Measurements from ENCODE around the gene GSTM3. TPM values are rescaled to one million over a fixed set of nuclear protein-coding genes. Genes with fewer than 3 reads are reported as not detected.
"Not testable (repeated sequence)": the region's sequence is repeated elsewhere in the genome, so short reads cannot be mapped to it uniquely, and the experiment has no call there.

GSTM3 gene
- total RNA-seq, 1 donor from 2014 or later: 29.7 TPM

DNA sequence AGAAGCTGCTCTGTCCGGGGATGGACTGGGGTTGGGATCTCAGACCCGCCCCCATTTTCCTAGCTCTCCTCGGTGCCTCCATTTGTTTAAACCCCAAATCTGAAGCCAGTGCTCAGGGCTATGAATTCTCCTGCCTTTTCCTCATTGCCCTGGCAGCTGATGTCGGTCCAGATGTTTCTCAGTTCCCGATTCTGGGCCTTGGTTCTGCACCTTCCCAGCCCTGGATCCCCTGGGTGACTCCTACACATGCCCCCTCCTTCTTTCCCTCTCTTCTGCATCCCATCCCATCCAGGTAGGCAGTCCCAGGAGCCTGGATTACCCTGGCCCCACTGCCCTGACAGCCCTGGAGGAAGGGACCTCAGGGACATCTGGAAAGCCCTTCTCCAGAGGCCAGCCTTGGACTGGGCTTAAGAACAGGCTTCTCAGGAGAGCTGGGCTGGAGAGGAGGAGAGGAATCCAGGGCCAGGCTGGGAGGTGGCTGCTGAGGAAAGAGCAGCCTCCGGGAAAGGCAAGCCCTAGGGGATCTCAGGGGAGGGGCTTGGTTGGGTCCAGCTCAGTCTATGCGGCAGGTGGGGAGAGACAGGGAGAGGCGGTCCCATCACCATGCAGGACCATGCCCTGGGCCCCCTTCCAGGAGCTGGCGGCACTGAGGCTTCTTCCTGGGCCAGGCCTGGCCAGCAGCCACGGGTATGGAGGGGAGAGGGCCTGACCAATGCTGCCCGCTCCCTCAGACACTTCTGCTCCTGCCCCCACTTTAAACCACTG is 29.7 kb upstream of the GSTM3 start:
- DNase-seq: peak; percentile 60
- H3K27ac ChIP-seq: no peak overlapping the region
- no peaks in the 10 kb centered on the region for H3K9me3 ChIP-seq
- no peak for ATAC-seq
- TF ChIP-seq, protein P1, sequence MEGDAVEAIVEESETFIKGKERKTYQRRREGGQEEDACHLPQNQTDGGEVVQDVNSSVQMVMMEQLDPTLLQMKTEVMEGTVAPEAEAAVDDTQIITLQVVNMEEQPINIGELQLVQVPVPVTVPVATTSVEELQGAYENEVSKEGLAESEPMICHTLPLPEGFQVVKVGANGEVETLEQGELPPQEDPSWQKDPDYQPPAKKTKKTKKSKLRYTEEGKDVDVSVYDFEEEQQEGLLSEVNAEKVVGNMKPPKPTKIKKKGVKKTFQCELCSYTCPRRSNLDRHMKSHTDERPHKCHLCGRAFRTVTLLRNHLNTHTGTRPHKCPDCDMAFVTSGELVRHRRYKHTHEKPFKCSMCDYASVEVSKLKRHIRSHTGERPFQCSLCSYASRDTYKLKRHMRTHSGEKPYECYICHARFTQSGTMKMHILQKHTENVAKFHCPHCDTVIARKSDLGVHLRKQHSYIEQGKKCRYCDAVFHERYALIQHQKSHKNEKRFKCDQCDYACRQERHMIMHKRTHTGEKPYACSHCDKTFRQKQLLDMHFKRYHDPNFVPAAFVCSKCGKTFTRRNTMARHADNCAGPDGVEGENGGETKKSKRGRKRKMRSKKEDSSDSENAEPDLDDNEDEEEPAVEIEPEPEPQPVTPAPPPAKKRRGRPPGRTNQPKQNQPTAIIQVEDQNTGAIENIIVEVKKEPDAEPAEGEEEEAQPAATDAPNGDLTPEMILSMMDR (IDR thresholded peaks at IDR 0.05): no peak
- H3K27me3 ChIP-seq: no peaks in the 10 kb centered on the region
- H3K36me3 ChIP-seq: no peaks in the 10 kb centered on the region
- intact Hi-C loops (cut with DNase I): loop anchor here (5.0 to 10.0 kb wide), 2 partner anchors 128 to 226 kb away; partner anchors contain the start of gene GNAI3
- no peak overlapping the region for H3K4me3 ChIP-seq
- no peaks in the 10 kb centered on the region for H3K4me1 ChIP-seq

DNA sequence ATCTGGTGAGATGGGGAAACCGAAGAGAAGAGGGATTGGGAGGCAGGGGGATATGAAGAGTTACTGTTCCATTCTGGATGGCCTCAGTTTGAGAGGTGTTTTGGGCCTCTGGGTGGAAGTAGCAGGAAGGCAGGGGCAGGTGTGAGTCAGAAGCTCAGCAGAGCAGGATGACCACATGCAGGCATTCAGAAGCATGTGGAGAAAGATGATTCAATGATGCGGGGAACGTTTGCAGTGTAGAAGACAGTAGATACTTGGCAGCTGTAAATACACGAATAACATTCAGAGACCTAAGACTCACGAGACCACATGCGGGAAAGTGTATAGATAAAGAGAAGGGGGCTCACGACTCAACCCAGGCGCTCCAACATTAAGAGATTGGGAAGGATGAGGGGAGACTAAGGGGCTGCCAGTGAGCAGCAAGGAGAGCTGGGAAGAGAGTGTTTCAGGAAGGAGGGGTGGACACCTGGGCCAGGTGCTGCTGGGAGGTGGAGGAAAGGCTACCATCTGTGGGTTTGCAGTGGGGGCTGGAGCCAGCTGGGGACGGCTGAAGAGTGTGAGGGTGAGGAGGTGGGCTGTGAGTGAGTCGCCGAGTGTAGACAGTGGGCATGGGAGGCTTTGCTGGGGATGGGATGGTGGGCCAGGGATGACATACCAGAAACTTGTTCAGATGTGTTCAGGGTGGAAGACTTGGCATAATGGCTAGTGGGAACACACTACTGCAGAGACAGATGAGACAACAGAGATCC is 28.7 kb upstream of the GSTM3 start:
- intact Hi-C loops (cut with DNase I): loop anchor here (5.0 to 10.0 kb wide), 2 partner anchors 127 to 225 kb away; partner anchors contain the start of gene GNAI3
- TF ChIP-seq, protein P1 (IDR thresholded peaks at IDR 0.05): no peak
- ATAC-seq (no peak), DNase-seq (peak; percentile 40)
- Histone ChIP-seq H3K36me3 (no peaks in the 10 kb centered on the region), H3K27me3 (no peaks in the 10 kb centered on the region), H3K27ac (no peak overlapping the region), H3K9me3 (no peaks in the 10 kb centered on the region), H3K4me1 (no peaks in the 10 kb centered on the region), H3K4me3 (no peak overlapping the region)

DNA sequence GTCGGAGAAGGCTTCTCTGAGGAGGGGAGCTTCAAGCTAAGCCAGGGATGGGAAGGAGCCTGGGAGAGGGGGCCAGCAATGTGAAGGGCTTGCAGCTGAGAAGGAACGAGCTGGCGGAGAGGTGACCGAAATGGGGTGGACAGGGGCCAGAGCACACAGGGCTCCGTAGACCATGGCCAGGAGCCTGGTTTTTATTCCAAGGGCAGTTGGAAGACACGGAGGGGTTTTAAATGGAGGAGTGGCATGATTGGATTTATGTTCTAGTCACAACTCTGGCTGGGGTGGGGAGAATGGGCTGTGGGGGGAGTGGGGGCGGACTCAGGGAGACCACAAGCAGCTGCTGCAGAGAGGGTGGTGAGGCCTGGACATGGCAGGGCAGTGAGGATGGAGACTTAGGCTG is 28.0 kb upstream of the GSTM3 start:
- ATAC-seq (no peak), DNase-seq (peak; percentile 37)
- Histone ChIP-seq H3K9me3 (no peaks in the 10 kb centered on the region), H3K36me3 (no peaks in the 10 kb centered on the region), H3K4me3 (no peak overlapping the region), H3K4me1 (no peaks in the 10 kb centered on the region), H3K27me3 (no peaks in the 10 kb centered on the region), H3K27ac (no peak overlapping the region)
- TF ChIP-seq, protein P1 (IDR thresholded peaks at IDR 0.05): no peak
- intact Hi-C loops (cut with DNase I): no loop called here

DNA sequence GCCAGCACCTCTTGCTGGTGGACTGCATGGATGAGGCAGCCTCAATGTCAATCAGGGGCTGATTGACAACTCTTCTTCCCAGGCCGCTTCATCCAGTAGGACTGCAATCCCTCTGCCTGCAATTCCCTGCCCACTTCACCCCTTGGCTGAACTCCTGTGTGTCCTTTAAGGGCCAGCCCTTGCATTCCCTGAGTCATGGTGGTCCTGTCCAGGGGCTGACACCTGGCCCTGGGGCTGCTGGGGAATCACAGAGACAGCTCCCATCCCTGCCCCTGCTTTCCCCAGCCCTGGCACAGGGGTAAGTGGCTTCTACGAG is 27.5 kb upstream of the GSTM3 start:
- peak; percentile 25 for DNase-seq
- peaks cover 2% of the 10 kb centered on the region for H3K4me1 ChIP-seq

DNA sequence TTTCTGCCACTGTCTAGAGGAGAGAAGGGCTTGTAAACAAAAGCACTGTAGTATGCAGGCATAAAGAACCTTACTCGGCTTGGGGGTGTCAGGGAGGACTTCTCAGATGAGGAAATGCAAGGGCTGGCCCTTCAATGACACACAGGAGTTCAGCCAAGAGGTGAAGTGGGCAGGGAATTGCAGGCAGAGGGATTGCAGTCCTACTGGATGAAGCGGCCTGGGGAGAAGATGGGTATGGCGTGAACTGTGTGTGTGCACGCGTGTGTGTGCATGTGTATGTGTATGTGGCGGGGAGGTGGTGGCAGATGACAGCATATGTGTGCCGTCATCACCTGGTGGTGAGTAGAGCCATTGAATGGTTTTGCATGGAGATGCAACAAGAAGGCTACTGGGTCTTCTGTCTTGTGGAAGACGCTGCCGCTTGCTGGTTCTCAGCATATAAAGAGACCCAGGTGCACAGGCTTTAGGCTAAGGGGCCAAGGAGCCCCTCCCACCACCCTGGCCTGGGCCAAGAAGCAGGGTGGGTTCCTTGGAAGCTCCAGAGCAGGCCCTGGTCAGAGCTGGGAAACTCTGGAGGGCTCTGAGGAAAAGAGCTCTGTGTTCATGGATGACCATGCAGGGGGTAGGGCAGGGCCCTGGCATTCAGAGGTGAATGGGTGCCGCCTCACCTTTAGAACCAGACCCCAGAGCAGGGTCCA is 26.9 kb upstream of the GSTM3 start:
- Histone ChIP-seq H3K4me1 (peaks cover 7% of the 10 kb centered on the region), H3K27me3 (no peaks in the 10 kb centered on the region), H3K9me3 (no peaks in the 10 kb centered on the region), H3K36me3 (no peaks in the 10 kb centered on the region), H3K4me3 (no peak overlapping the region), H3K27ac (no peak overlapping the region)
- TF ChIP-seq, protein P1 (IDR thresholded peaks at IDR 0.05): no peak
- DNase-seq (peak; percentile 45), ATAC-seq (no peak)
- intact Hi-C loops (cut with DNase I): no loop called here

More for the DNA sequence above, 27.5 kb upstream of the GSTM3 start:
- H3K4me3 ChIP-seq: no peak overlapping the region
- no peak for ATAC-seq
- no peaks in the 10 kb centered on the region for H3K27me3 ChIP-seq
- H3K36me3 ChIP-seq: no peaks in the 10 kb centered on the region
- intact Hi-C loops (cut with DNase I): no loop called here
- H3K9me3 ChIP-seq: no peaks in the 10 kb centered on the region
- TF ChIP-seq, protein P1 (IDR thresholded peaks at IDR 0.05): no peak
- no peak overlapping the region for H3K27ac ChIP-seq

DNA sequence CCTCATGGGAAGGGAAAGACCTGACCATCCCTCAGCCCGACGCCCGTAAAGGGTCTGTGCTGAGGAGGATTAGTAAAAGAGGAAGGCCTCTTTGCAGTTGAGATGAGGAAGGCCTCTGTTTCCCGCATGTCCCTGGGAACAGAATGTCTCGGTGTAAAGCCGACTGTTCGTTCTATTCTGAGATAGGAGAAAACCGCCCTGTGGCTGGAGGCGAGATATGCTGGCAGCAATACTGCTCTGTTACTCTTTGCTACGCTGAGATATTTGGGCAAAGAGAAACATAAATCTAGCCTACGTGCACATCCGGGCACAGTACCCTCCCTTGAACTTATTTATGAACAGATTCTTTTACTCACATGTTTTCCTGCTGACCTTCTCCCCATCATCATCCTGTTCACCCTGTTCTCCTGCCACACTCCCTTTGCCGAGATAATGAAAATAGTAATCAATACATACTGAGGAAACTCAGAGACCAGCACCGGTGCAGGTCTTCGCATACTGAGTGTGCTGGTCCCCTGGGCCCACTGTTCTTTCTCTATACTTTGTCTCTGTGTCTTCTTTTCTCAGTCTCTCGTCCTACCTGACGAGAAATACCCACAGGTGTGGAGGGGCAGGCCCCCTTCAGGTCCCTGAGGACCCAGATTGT is 26.3 kb upstream of the GSTM3 start:
- intact Hi-C loops (cut with DNase I); H3K27ac ChIP-seq; ATAC-seq: not testable (repeated sequence)

More for the DNA sequence above, 26.3 kb upstream of the GSTM3 start:
- peak; percentile 17 for DNase-seq
- not testable (repeated sequence) for H3K27me3 ChIP-seq, H3K4me3 ChIP-seq, H3K9me3 ChIP-seq, H3K4me1 ChIP-seq, H3K36me3 ChIP-seq
